HG03103 (cell line): Measurements from ENCODE around the gene ANO4.
"Not testable (repeated sequence)": the region's sequence is repeated elsewhere in the genome, so short reads cannot be mapped to it uniquely, and the experiment has no call there.

ENCODE experiments used
- ATAC-seq: cut with Tn5 transposase; IDR thresholded peaks from one replicate; pipeline ENCODE4 v1.9.1; 2021; ENCODE audit warnings: low read depth; ENCODE audit not compliant: unreplicated experiment

The ANO4 gene

GRCh38 chr12:101076921-101077320, 282.3 kb downstream of the ANO4 start:
- no peak for ATAC-seq

- no peak for ATAC-seq
These were observed 283.4 kb downstream of the ANO4 start for GRCh38 chr12:101077791-101078528.

- no peak for ATAC-seq
These were observed 284.1 kb downstream of the ANO4 start for GRCh38 chr12:101078536-101079285.

GRCh38 chr12:101082706-101083105, 288.1 kb downstream of the ANO4 start:
- ATAC-seq = no peak

- no peak for ATAC-seq
These were observed 292.0 kb downstream of the ANO4 start for GRCh38 chr12:101086490-101087135.

- ATAC-seq = no peak
These were observed 293.3 kb downstream of the ANO4 start for GRCh38 chr12:101087920-101088319.

- ATAC-seq = no peak
These were observed 294.7 kb downstream of the ANO4 start for GRCh38 chr12:101089271-101089670.

GRCh38 chr12:101090222-101090621, 295.6 kb downstream of the ANO4 start:
- ATAC-seq = not testable (repeated sequence)

GRCh38 chr12:101097829-101098580, 303.4 kb downstream of the ANO4 start:
- no peak for ATAC-seq

GRCh38 chr12:101107032-101107763, 312.6 kb downstream of the ANO4 start:
- no peak for ATAC-seq

GRCh38 chr12:101108130-101108529, 313.6 kb downstream of the ANO4 start:
- no peak for ATAC-seq

GRCh38 chr12:101110866-101111265, 316.3 kb downstream of the ANO4 start:
- ATAC-seq = no peak

- no peak for ATAC-seq
These were observed 316.9 kb downstream of the ANO4 start for GRCh38 chr12:101111441-101111840.

GRCh38 chr12:101115326-101115725, 320.8 kb downstream of the ANO4 start:
- ATAC-seq = no peak

- no peak for ATAC-seq
These were observed 322.3 kb downstream of the ANO4 start for GRCh38 chr12:101116911-101117310.

GRCh38 chr12:101117842-101118241, 323.3 kb downstream of the ANO4 start:
- no peak for ATAC-seq

- ATAC-seq = no peak
These were observed 333.1 kb downstream of the ANO4 start for GRCh38 chr12:101127521-101128219.

- ATAC-seq = not testable (repeated sequence)
These were observed 351.3 kb downstream of the ANO4 start for GRCh38 chr12:101145777-101146431.

- no peak for ATAC-seq
These were observed 370.7 kb downstream of the ANO4 start for GRCh38 chr12:101165319-101165718.
